BJ (cell line): ENCODE results near the gene CGRRF1. TPM values are rescaled to one million over a fixed set of nuclear protein-coding genes. Genes with fewer than 3 reads are reported as not detected.

Experiments used
- CTCF ChIA-PET: fragments of 350-600 bp; formaldehyde crosslinking; extraction: SDS; loops from one replicate; lab custom pipeline; 2021; ENCODE audit warnings: antibody characterized with exemption, inconsistent platforms; lab: Yijun Ruan, JAX
- POLR2A ChIA-PET: fragments of 300-600 bp; sonication (Branson Sonifier 250); formaldehyde crosslinking; extraction: SDS; loops from one replicate; lab custom pipeline; 2021; ENCODE audit warnings: antibody characterized with exemption; lab: Charles Lee
- DNase-seq: peaks from one replicate; pipeline ENCODE4 v3.0.0-alpha.2; 2011; ENCODE audit warnings: low read depth
- H3K27me3 ChIP-seq: 2 replicates; pipeline ENCODE4 v1.6.0; 2011; ENCODE audit warnings: low read length; ENCODE audit not compliant: control insufficient read depth, insufficient read depth
- H3K36me3 ChIP-seq: 2 replicates; pipeline ENCODE4 v1.5.1; 2011; ENCODE audit warnings: low read length; ENCODE audit not compliant: control insufficient read depth, insufficient read depth
- H3K4me3 ChIP-seq: 2 replicates; pipeline ENCODE4 v1.5.1; 2011; ENCODE audit warnings: low read depth, mild to moderate bottlenecking, control low read depth, low read length
- polyA plus RNA-seq: library from polyadenylated mRNA; depleted of rRNA; stranded (reverse); fragments of >200 nt; gene quantifications from 2 replicates; pipeline ENCODE4 v1.2.3, GENCODE V29; 2011
- TF ChIP-seq, protein P1 (sequence below): IDR thresholded peaks from 2 replicates; pipeline ENCODE4 v1.5.1; 2011; ENCODE audit warnings: low read depth, mild to moderate bottlenecking, control low read depth, inconsistent platforms, low read length, moderate library complexity; ENCODE audit not compliant: insufficient read depth

The CGRRF1 gene
- polyA plus RNA-seq, 1 experiment = 7.5 TPM

DNA sequence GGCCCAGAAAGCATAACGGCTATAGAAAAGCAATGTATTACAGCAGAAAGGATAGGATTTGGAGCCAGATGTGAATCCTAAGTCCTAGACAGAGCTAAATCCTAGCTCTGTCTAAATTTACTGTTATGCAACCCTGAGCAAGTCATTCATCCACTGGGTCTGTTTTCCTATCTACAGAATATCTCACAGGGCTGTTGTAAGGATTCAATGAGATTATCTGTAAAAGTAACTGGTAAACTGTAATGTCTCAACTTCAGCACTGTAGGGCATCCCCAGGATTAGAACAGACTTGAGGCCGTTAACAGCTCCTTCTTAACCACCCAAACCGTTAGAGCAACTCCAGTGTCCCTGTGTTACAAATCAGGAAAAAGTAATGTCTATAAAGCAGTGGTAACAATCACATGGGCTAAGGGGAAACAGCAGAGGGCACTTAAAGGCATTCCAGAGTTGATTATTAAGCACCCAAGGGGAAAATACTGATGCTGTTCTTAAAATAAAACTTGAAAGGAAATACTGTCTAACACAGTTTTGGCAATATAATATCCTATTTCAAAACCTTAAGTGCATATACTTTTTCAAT, 31.0 kb upstream of the CGRRF1 start:
- H3K27me3 ChIP-seq = no peaks in the 10 kb centered on the region
- CTCF ChIA-PET = no interaction called here
- POLR2A ChIA-PET = no interaction called here
- no peak for DNase-seq
- H3K4me3 ChIP-seq = no peak overlapping the region
- peaks cover 5% of the 10 kb centered on the region for H3K36me3 ChIP-seq
- TF ChIP-seq, protein P1, sequence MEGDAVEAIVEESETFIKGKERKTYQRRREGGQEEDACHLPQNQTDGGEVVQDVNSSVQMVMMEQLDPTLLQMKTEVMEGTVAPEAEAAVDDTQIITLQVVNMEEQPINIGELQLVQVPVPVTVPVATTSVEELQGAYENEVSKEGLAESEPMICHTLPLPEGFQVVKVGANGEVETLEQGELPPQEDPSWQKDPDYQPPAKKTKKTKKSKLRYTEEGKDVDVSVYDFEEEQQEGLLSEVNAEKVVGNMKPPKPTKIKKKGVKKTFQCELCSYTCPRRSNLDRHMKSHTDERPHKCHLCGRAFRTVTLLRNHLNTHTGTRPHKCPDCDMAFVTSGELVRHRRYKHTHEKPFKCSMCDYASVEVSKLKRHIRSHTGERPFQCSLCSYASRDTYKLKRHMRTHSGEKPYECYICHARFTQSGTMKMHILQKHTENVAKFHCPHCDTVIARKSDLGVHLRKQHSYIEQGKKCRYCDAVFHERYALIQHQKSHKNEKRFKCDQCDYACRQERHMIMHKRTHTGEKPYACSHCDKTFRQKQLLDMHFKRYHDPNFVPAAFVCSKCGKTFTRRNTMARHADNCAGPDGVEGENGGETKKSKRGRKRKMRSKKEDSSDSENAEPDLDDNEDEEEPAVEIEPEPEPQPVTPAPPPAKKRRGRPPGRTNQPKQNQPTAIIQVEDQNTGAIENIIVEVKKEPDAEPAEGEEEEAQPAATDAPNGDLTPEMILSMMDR = no peak

DNA sequence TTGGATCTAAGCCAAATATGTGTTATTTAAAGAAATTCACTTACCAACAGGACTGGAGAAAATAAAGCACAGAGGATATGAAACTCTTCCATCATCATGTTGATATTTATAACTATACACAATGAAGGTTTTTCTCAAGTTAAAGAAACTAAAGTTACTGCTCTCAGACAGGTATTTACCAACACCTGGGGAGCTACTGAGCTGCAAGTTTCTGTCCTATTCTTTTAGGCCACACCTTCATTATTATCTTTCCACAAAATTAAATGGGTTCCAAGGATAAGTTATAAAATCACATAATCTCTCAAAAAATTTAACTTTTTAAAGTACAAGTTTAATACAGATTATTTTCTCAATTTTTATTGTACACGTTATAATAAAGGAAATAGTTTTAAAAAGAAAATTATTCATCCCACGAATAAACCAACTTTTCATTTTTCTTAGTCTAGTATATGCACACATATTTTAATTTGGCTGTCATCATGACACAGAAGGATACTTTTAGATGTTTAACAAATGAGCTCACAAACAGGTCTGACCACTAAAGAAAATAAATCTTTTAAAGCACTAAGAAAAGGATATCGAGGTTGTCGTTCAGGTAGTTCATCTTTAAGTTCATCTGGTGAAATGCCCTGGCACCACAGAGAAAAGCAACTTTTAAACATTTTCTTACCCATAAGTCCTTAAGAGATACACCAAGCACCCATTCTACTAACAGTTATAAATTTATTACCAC, 28.7 kb upstream of the CGRRF1 start:
- CTCF ChIA-PET = no interaction called here
- POLR2A ChIA-PET = no interaction called here
- TF ChIP-seq, protein P1 = no peak
- no peak for DNase-seq
- Histone ChIP-seq H3K36me3 (peaks cover 5% of the 10 kb centered on the region), H3K27me3 (no peaks in the 10 kb centered on the region), H3K4me3 (no peak overlapping the region)

DNA sequence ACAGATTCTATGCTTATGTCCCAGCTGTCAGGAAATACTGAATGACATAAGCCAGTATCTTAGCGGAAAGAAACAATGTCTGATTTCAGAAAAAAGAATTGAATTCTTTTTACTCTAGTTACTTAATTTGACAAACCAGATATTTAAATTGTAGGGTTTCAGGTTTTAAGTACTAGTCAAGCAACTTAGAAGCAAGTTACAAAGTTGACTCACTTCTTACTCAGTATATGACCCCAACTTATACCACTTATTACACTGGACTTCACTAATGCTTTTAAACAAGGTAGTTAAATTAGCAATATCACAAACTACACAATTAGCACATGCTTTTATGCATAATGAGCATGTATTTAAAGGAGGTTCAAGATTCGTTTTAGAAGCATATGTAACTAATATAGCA, 28.0 kb upstream of the CGRRF1 start:
- ChIA-PET CTCF (interaction anchor here (1.0 kb wide), 1 partner anchor 115 kb away, joined by 3 read pairs; no protein-coding TSS in a partner anchor), POLR2A (no interaction called here)

DNA sequence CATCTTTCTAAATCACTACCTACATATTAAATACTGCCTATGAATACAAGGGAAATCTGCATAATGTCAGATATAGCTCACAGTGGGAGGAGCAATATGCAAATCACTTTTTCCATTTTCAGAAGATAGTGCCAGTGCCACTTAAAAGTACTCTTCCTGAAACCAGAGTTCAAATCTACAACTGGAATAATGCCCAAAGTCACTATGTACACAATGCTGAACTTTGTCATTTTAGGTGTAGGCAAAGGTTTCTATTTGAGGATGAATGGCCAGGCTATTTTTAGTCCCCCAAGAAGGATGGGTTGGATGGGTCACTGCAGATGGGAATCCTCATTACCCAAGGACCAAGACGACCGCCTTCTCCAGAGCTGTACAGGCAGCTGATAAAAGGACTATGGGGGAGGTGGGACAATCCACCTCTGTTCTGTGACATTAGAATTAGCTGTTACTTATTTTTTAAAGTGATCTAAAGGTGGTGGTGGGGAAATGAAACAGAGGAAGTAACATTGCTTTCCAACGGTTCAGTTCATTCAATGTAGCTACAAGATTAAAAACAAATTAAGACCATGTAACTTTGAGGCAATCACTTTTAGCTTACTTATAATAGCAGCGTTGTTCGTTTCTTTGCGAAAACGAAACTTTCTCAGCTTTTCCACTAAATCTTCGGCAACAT, 26.5 kb upstream of the CGRRF1 start:
- DNase-seq = no peak
- H3K27me3 ChIP-seq = no peaks in the 10 kb centered on the region
- POLR2A ChIA-PET = no interaction called here
- no peak overlapping the region for H3K4me3 ChIP-seq
- TF ChIP-seq, protein P1 = no peak
- CTCF ChIA-PET = interaction anchor here (1.0 kb wide), 1 partner anchor 21 kb away, joined by 3 read pairs; no protein-coding TSS in a partner anchor
- peaks cover 5% of the 10 kb centered on the region for H3K36me3 ChIP-seq

More for the DNA sequence above, 28.0 kb upstream of the CGRRF1 start:
- TF ChIP-seq, protein P1 = no peak
- Histone ChIP-seq H3K36me3 (peaks cover 5% of the 10 kb centered on the region), H3K4me3 (no peak overlapping the region), H3K27me3 (no peaks in the 10 kb centered on the region)
- no peak for DNase-seq

DNA sequence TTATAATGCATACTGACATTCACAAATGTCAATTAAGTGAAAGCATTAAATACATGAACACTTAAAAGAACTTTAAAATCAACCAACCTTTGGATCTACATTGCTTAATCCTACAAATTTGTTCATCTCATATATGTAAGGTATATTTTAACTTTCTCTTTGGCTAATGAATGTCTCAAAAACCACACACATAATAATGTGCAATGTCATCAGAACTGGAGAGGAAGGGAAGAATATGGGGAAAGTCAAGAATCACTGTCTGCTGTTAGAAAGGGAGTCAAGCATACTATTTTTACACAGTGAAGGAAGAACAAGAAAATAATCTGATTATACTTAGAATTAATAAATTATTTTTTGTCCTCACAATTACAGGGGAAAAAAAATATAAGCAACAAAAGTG, 25.9 kb upstream of the CGRRF1 start:
- H3K27me3 ChIP-seq = no peaks in the 10 kb centered on the region
- TF ChIP-seq, protein P1 = no peak
- no peak for DNase-seq
- no peak overlapping the region for H3K4me3 ChIP-seq
- peaks cover 3% of the 10 kb centered on the region; the same call in 1 of the 2 replicates for H3K36me3 ChIP-seq
- CTCF ChIA-PET = no interaction called here
- POLR2A ChIA-PET = no interaction called here
